ENCODE measurements around the gene CNTD1. TPM values are rescaled to one million over a fixed set of nuclear protein-coding genes. Genes with fewer than 3 reads are reported as not detected.
"Not testable (repeated sequence)": the region's sequence is repeated elsewhere in the genome, so short reads cannot be mapped to it uniquely, and the experiment has no call there.

CNTD1 gene
- total and polyA plus RNA-seq, 2 experiments from 2014 or later = 0.71 TPM; not detected in 1

DNA sequence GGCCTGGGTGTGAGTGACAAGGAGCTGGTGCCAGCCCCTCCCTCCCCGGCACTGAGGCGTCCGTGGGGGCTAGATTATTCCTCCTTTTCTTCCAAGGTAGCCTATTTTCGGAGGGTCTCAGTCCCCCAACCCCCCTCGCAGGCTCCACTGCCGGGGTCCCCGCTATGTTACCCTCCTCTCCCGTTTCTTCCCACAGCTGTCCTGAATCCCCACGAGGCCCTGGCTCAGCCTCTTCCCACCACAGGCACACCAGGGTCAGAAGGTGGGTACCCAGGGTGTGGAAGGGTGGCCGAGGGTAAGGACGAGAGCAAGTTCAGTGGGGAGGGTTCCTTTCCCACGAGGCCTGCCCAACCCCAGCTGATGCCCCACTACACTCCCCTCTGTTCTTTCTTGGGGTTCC lies 37.0 kb upstream of the CNTD1 start:
- no peaks in the 10 kb centered on the region for H3F3A ChIP-seq (ENCODE audit: insufficient read depth)
- H4K20me1 ChIP-seq (ENCODE audit: insufficient read depth) = no peaks in the 10 kb centered on the region
- H2AFZ ChIP-seq = peak overlapping the region; percentile 80
- peak overlapping the region; percentile 49 for H3K4me2 ChIP-seq (ENCODE audit: unreplicated experiment)
- no peaks in the 10 kb centered on the region for H3K4me1 ChIP-seq (ENCODE audit: insufficient read depth)
- H3K9me2 ChIP-seq (ENCODE audit: insufficient read depth) = no peaks in the 10 kb centered on the region
- peaks cover 30% of the 10 kb centered on the region for H3K27me3 ChIP-seq (replicated peaks; ENCODE audit: insufficient read depth)
- TF ChIP-seq EZH2phosphoT487 (IDR thresholded peaks at IDR 0.05; ENCODE audit: insufficient read depth, low read depth) (no peak), EZH2 (IDR thresholded peaks at IDR 0.05; ENCODE audit: insufficient read depth, poor library complexity, severe bottlenecking) (no peak)
- H3K9ac ChIP-seq = no peak overlapping the region
- DNase-seq = no peak
- no peaks in the 10 kb centered on the region for H3K79me2 ChIP-seq (ENCODE audit: insufficient read depth)
- peak overlapping the region; percentile 65; the same call in 1 of the 2 replicates for H3K4me3 ChIP-seq
- in situ Hi-C loops (cut with MboI) = no loop called here
- no peak overlapping the region for H3K27ac ChIP-seq
- WGBS, 2 experiments (ENCODE audit: low coverage in 1 of 2, low lambda C conversion rate in 2 of 2, missing lambda C conversion rate in 2 of 2) = 20 to 27% methylated on average over 10 to 12 of the region's 12 CpGs
- H3K9me3 ChIP-seq (ENCODE audit: low read depth) = no peaks in the 10 kb centered on the region
- no peaks in the 10 kb centered on the region for H3K36me3 ChIP-seq (ENCODE audit: low read depth)

DNA sequence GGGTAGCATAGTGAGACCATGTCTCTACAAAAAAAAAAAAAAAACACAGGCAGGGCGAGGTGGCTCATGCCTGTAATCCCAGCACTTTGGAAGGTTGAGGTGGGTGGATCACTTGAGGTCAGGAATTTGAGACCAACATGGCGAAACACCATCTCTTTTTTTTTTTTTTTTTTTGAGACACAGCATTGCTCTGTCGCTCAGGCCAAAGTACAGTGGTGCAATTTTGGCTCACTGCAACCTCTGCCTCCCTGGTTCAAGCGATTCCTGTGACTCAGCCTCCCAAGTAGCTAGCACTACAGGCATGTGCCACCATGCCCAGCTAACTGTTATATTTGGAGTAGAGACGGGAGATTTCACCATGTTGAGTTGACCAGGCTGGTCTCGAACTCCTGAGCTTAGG lies 32.5 kb upstream of the CNTD1 start:
- Histone ChIP-seq H2AFZ (no peak overlapping the region), H3K9me2 (ENCODE audit: insufficient read depth) (no peaks in the 10 kb centered on the region), H3K9me3 (ENCODE audit: low read depth) (no peaks in the 10 kb centered on the region), H3K36me3 (ENCODE audit: low read depth) (no peaks in the 10 kb centered on the region), H3K9ac (no peak overlapping the region), H3K79me2 (ENCODE audit: insufficient read depth) (no peaks in the 10 kb centered on the region), H3K27ac (no peak overlapping the region), H3K4me2 (ENCODE audit: unreplicated experiment) (no peak overlapping the region), H4K20me1 (ENCODE audit: insufficient read depth) (no peaks in the 10 kb centered on the region), H3K27me3 (replicated peaks; ENCODE audit: insufficient read depth) (peaks cover 7% of the 10 kb centered on the region; the same call in 1 of the 2 replicates), H3K4me3 (no peak overlapping the region), H3F3A (ENCODE audit: insufficient read depth) (no peaks in the 10 kb centered on the region), H3K4me1 (ENCODE audit: insufficient read depth) (no peaks in the 10 kb centered on the region)
- in situ Hi-C loops (cut with MboI) = no loop called here
- DNase-seq = no peak
- no peak for TF ChIP-seq EZH2phosphoT487 (IDR thresholded peaks at IDR 0.05; ENCODE audit: insufficient read depth, low read depth)
- no peak for TF ChIP-seq EZH2 (IDR thresholded peaks at IDR 0.05; ENCODE audit: insufficient read depth, poor library complexity, severe bottlenecking)
- WGBS, 2 experiments (ENCODE audit: low coverage in 1 of 2, low lambda C conversion rate in 2 of 2, missing lambda C conversion rate in 2 of 2) = 73 to 75% methylated on average over 6 of the region's 6 CpGs

DNA sequence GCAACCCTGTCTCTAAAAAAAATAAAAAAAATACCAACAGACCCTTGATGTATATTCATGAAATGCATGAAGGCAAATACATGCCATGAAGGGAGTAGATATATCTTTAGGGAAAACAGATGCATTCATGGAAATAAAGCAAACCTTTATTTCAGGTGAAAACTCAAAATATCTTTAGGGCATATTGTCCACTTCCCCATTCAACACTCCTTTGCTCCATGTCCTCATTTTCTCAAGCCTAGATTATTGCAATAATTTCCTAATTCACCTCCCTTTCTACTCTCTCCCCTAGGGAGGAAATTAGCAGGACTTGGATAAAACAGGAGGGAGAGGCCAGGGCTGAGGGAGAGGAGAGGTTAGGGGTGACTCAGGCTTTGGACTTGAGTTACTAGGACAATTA lies 31.1 kb upstream of the CNTD1 start:
- TF ChIP-seq EZH2 (IDR thresholded peaks at IDR 0.05; ENCODE audit: insufficient read depth, poor library complexity, severe bottlenecking) (no peak), EZH2phosphoT487 (IDR thresholded peaks at IDR 0.05; ENCODE audit: insufficient read depth, low read depth) (no peak)
- Histone ChIP-seq H3K27me3 (replicated peaks; ENCODE audit: insufficient read depth) (no peaks in the 10 kb centered on the region), H3K4me1 (ENCODE audit: insufficient read depth) (no peaks in the 10 kb centered on the region), H3K9me2 (ENCODE audit: insufficient read depth) (no peaks in the 10 kb centered on the region), H3K4me2 (ENCODE audit: unreplicated experiment) (no peak overlapping the region), H3K27ac (no peak overlapping the region), H3K36me3 (ENCODE audit: low read depth) (no peaks in the 10 kb centered on the region), H3K9me3 (ENCODE audit: low read depth) (no peaks in the 10 kb centered on the region), H3K79me2 (ENCODE audit: insufficient read depth) (no peaks in the 10 kb centered on the region), H3K4me3 (no peak overlapping the region), H3K9ac (no peak overlapping the region), H2AFZ (no peak overlapping the region), H3F3A (ENCODE audit: insufficient read depth) (no peaks in the 10 kb centered on the region), H4K20me1 (ENCODE audit: insufficient read depth) (no peaks in the 10 kb centered on the region)
- no peak for DNase-seq
- in situ Hi-C loops (cut with MboI) = no loop called here

DNA sequence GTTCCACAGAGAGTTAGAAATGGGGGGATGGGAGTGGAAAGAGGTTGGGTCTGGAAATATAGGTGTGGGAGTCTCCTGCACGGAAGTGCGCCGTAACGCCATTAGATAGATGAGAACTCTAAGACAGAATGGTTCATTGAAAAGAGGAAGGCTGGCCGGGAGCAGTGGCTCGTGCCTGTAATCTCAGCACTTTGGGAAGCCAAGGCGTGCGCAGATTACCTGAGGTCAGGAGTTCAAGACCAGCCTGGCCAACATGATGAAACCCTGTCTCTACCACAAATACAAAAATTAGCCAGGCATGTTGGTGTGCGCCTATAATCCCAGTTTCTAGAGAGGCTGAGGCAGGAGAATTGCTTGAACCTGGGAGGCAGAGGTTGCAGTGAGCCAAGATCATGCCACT lies 30.7 kb upstream of the CNTD1 start:
- H4K20me1 ChIP-seq (ENCODE audit: insufficient read depth); H3K4me3 ChIP-seq; H3K4me1 ChIP-seq (ENCODE audit: insufficient read depth); H3K36me3 ChIP-seq (ENCODE audit: low read depth); H2AFZ ChIP-seq; H3K9me2 ChIP-seq (ENCODE audit: insufficient read depth); H3K79me2 ChIP-seq (ENCODE audit: insufficient read depth); H3F3A ChIP-seq (ENCODE audit: insufficient read depth); H3K9me3 ChIP-seq (ENCODE audit: low read depth); H3K4me2 ChIP-seq (ENCODE audit: unreplicated experiment); H3K27ac ChIP-seq; H3K9ac ChIP-seq; DNase-seq; in situ Hi-C loops (cut with MboI); H3K27me3 ChIP-seq (replicated peaks; ENCODE audit: insufficient read depth): not testable (repeated sequence)
- 69% methylated on average over 9 of the region's 9 CpGs for WGBS, 2 experiments (ENCODE audit: low coverage in 1 of 2, low lambda C conversion rate in 2 of 2, missing lambda C conversion rate in 2 of 2)

DNA sequence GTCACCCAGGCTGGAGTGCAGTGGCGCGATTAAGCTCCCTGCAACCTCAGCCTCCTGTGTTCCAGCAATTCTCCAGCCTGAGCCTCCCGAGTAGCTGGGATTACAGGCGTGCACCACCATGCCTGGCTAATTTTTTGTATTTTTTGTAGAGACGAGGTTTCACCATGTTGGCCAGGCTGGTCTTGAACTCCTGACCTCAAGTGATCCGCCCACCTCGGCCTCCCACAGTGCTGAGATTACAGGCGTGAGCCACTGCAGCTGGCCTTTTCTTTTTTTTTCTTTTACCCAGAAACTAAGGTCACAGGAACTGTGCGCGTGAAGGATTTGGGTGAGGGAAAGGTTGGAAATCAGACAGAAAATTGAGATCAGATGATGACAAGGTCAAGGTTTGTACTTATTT lies 28.7 kb upstream of the CNTD1 start:
- H3K27ac ChIP-seq; DNase-seq; H2AFZ ChIP-seq; H3K9me3 ChIP-seq (ENCODE audit: low read depth); H3K4me2 ChIP-seq (ENCODE audit: unreplicated experiment); H3K9me2 ChIP-seq (ENCODE audit: insufficient read depth); in situ Hi-C loops (cut with MboI); H3K4me1 ChIP-seq (ENCODE audit: insufficient read depth); H3K27me3 ChIP-seq (replicated peaks; ENCODE audit: insufficient read depth); H3K79me2 ChIP-seq (ENCODE audit: insufficient read depth); H3K36me3 ChIP-seq (ENCODE audit: low read depth); H4K20me1 ChIP-seq (ENCODE audit: insufficient read depth); H3K9ac ChIP-seq; H3K4me3 ChIP-seq: not testable (repeated sequence)
- 73 to 75% methylated on average over 10 of the region's 10 CpGs for WGBS, 2 experiments (ENCODE audit: low coverage in 1 of 2, low lambda C conversion rate in 2 of 2, missing lambda C conversion rate in 2 of 2)
- peaks cover 13% of the 10 kb centered on the region; the same call in 1 of the 2 replicates for H3F3A ChIP-seq (ENCODE audit: insufficient read depth)
